GM12875 (cell line): Measurements from ENCODE around the gene TSPAN32.

Experiments
- H3K4me3 ChIP-seq: one replicate; pipeline ENCODE4 v1.5.1; 2011; ENCODE audit warnings: low read depth, low read length, control low read depth
- TF ChIP-seq, protein P1 (sequence below): IDR thresholded peaks from 2 replicates; pipeline ENCODE4 v1.5.1; 2011; ENCODE audit warnings: low read depth, mild to moderate bottlenecking, control low read depth, inconsistent platforms, low read length, moderate library complexity, borderline replicate concordance; ENCODE audit not compliant: insufficient read depth

TSPAN32 gene

DNA sequence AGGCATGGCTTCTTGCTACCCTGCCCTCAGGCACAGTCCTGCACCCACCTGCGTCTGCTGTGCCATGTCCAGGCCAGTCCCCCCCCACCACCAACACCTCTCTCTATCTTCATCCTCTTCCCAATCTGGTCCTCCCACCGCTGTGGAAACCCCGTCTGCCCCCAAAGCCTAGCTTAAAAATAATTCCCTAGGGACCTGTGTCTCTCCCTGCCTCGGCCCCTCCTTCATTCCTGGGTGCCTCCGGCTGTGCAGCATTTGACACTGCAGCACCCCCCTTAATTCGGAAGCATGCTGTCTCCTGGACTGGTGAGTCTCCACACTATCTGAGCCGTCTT, 28.9 kb upstream of the TSPAN32 start:
- TF ChIP-seq, protein P1, sequence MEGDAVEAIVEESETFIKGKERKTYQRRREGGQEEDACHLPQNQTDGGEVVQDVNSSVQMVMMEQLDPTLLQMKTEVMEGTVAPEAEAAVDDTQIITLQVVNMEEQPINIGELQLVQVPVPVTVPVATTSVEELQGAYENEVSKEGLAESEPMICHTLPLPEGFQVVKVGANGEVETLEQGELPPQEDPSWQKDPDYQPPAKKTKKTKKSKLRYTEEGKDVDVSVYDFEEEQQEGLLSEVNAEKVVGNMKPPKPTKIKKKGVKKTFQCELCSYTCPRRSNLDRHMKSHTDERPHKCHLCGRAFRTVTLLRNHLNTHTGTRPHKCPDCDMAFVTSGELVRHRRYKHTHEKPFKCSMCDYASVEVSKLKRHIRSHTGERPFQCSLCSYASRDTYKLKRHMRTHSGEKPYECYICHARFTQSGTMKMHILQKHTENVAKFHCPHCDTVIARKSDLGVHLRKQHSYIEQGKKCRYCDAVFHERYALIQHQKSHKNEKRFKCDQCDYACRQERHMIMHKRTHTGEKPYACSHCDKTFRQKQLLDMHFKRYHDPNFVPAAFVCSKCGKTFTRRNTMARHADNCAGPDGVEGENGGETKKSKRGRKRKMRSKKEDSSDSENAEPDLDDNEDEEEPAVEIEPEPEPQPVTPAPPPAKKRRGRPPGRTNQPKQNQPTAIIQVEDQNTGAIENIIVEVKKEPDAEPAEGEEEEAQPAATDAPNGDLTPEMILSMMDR = no peak

DNA sequence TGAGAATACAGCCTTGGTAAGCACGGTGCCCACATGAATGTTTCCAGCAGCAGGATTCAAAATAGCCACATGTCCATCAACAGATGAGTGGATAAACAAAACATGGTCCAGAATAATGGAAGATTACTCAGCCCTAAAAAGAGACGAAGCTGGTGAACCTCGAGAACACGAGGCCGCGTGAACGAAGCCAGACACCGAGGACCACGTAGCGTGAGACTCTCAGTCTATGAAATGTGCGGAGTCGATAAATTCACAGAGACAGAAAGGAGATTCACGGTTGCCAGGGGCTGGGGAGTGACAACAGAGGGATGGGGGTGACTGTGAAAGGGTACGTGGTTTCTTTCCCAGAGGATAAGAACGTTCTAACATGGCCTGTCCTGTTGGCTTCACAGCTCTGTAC, 28.5 kb upstream of the TSPAN32 start:
- TF ChIP-seq, protein P1 = no peak
- no peak overlapping the region for H3K4me3 ChIP-seq

More for the DNA sequence above, 28.9 kb upstream of the TSPAN32 start:
- H3K4me3 ChIP-seq = no peak overlapping the region

DNA sequence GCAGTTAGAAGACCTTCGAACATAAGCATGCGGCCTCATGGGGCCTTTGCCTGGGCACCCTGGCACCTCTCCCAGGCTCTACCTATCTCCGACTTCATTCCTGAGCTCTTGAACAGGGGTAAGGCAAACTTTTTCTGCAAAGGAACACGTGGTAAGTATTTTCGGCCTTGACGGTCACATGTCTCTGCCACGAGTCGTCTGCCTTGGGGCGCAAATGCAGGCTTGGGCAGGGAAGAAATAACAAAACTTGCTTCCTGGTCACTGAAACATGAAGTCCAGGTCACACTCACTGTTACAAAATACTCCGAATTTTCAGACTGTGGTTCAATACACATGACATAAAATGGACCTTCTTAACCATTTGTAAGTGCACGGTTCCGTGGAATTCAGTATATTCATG, 28.0 kb upstream of the TSPAN32 start:
- no peak overlapping the region for H3K4me3 ChIP-seq
- TF ChIP-seq, protein P1 = no peak

DNA sequence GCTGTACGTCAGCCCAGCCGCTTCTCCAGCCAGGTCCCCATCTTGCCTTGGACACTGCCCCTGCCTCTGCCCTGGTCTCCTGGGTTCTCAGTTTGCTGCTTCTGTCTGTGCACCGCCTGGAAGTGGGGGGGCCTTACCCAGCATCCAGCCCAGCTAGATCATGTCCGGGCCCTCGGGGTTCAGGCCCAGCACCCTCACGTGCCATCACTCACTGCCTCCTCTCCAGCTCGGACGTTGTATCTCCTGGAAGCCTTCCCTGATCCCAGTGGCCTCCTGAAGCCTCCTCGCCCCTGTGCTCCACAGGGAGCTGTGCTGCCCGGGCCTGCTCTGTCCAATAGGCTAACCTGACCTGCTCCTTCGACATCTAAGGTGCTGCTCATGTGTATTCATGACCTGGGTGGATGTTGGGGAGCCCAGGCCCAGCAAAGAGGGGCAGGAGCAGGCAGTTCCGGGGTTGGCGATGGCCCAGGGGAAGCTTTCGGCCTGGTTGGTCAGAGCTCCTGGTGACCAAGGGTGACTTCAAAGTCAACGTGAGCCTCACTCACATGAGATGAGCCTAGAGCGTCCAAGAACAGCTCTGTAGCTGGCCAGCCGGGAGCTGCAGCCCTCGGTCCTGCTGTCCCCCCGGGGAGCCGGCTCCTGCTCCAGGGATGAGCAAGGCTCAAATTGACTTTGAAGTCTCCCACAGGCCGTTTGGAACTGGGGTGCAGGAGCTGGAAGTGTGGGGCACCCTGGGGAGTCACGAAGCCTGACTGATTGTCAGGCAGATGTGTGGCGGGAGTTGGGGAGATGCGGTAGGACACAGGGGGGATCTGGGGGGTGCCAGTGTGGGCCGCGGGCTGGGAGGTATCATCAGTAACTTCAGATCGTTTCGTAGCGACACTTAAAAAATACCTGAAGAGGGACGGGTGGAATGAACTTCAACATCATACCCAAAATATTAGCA, 26.2 kb upstream of the TSPAN32 start:
- TF ChIP-seq, protein P1 = no peak
- no peak overlapping the region for H3K4me3 ChIP-seq

DNA sequence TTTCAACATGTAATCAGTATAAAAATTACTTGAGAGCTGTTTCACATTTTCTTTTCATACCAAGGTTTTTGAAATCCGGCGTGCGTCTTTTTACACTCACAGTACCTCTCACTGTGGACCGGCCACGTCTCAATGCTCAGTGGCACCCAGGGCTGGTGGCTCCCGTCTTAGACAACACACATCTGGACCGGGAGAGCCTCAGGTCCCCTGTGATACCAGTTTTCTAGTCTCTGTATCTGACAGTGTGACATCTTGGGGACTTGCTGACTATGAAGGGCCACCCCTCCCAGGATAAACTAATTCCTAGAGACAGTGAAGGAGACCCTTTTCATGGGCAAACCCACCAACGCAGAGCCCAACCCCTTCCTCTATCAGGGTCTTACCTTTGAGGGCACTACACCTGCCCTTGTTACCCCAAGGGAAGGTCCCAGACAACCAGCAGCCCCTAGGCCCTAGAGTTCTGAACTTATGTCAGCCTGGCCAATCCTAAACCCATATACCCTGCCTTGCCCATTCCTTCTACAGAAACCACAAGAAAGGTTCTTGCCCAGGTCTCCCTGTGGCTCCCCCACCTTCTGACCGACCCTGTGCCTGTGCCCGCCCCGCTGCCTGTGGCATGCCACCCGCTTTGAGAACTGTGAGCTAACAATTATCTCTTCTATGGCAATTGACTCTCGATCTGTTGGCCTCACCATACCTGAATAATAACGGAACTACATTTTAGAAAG, 25.4 kb upstream of the TSPAN32 start:
- no peak overlapping the region for H3K4me3 ChIP-seq
- TF ChIP-seq, protein P1 = no peak

DNA sequence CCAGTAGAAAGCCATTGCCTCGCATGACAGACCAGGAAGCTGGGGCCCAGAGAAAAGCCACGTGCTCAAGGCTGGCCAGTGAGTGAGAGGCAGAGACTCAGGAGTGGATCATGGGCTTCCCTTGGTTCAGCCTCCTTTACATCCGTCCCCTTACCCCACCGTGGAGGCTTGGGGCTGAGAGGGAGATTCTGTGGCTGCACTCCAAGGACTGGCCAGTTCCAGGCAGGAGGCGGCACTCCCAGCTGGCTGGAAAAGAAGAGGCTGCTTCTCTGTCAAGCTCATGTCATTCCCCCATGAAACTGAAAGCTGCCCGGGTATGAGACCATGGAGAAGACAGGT, 24.8 kb upstream of the TSPAN32 start:
- TF ChIP-seq, protein P1 = no peak
- H3K4me3 ChIP-seq = no peak overlapping the region
